GM19455 (cell line): ENCODE measurements around the gene ANKEF1.

Experiments
- ATAC-seq: cut with Tn5 transposase; IDR thresholded peaks from one replicate; pipeline ENCODE4 v1.9.1; 2021; ENCODE audit not compliant: unreplicated experiment

ANKEF1 gene

GRCh38 chr20:10078403-10078802 lies 43.6 kb downstream of the ANKEF1 start:
- ATAC-seq = no peak

DNA sequence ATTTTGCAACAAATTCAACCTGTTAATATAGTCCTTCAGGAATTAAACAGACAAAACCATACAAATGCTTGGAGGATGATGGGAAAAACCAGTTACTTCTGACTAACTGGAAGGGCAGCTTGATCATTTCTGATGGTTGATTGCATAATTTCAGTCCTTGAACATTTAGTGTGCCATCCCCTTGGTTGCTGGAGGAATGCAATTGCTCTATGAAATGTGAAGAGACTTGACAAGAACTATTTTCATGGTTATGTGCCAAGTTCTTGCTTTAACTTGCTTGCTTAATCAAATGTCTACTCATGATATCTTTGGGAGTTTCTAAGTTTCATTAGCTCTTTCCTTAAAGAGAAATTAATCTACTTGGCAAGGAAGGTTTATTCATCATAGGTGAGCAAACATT lies 45.2 kb downstream of the ANKEF1 start:
- no peak for ATAC-seq

- ATAC-seq = no peak
Measured at GRCh38 chr20:10080574-10080973, 45.8 kb downstream of the ANKEF1 start.

DNA sequence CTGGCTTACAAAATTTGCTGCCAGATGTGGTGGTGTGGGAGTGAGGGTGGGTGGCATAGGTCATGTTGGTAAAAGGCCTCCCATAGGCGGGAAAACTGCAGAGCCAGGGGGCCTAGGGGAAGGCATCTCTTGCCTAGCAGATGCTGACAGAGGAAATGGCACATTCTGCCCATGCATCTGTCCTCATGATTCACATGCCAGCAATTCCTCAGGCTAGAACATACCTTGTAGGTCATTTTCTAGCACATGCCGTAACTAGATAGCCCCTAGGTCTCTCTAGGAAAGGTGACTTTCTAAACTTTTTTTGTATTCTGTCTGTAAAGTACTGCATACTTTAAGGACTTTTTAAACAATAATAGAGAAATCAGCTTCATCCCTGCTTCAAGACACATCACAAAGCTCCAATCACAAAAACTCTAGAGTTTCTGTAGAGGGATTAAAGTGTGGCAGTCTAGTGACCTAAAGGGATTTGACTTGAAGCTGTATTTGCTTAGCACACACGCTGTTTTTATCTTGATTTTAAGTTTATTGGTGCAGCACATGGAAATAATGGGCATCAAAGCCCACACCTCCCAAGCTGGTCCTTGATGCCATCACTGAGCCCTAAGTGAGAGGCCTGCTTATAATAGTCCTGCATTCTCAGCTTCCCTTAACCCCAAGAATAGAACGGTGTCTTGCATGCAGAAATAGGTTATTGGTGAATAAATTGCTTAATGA lies 55.2 kb downstream of the ANKEF1 start:
- ATAC-seq = no peak

DNA sequence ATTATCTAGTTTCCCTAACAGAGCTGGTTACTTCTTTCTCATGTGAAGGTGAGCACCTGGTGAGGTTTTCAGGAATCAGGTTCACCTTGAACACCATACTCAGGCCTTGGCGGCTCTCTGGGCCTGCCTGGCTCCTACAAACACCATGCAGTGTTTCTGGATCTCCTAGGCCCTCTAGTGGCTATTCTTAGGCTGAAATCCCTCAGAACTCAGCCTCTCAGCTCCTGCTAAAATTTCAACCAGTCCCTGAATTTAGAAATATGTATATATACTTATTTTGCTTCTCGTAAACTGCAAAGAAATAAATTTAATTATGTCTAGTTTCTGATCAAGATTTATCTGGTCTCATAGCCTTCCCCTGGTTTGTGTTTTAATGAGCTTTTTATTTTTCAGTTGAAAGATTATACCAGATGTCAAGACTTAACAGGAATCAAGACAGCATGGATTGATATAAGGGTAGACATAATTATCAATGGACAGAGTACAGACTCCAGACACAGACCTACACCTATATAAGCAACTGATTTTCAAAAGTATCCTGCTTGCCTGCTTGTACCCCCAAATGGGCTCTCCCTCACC lies 55.9 kb downstream of the ANKEF1 start:
- ATAC-seq = peak; percentile 81

DNA sequence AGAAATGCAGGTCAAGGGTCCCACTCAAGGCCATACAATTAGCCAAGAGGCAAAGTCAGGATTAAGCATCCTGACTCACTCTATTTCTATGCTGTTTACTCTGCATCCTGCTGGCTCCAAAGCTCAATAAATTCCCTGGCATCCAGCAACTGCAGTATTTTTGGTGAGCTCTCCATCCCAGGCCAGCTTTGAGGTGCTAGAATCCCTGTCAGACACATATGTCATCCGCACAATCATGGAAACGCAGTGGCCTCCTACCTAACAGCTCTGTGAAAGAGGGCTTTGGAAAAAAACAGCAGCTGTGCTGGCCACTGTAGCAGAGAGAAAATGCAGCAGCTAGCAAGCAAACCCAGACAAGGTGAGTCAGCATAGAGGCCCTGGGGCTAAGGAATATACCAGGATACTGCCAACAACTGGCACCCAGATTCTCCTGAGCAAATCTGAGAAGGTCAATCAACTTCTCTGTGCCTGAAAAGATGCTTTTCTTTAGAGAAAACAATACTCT lies 58.4 kb downstream of the ANKEF1 start:
- ATAC-seq = no peak

- no peak for ATAC-seq
Measured at GRCh38 chr20:10094566-10095173, 59.9 kb downstream of the ANKEF1 start.

- ATAC-seq = no peak
Measured at GRCh38 chr20:10096790-10097189, 62.0 kb downstream of the ANKEF1 start.

GRCh38 chr20:10105046-10105445 lies 70.3 kb downstream of the ANKEF1 start:
- ATAC-seq = no peak
